ENCODE data around the gene FBXW7.

The FBXW7 gene

DNA sequence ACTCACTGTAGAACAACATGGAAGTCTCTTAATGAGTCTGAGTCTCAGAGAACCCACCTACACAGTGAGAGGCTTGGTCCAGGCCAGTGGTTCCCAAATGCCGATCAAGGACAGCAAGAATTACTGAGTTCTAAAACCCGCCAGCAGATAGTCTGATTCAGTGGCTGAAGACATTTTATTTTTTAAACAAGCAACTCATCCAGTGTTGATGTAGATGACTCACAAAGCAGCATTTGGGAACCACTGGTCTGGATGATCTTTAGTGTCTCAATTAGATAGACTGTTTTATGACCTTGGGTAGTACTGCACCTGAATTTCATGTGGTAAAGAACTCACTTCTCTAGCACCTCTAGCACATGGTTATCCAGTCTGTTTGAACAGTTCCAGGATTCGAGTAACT is 193.6 kb downstream of the FBXW7 start:
- no peak for TF ChIP-seq TCF12 (IDR thresholded peaks at IDR 0.05; ENCODE audit: low read depth)
- no peak for TF ChIP-seq FOXM1 (IDR thresholded peaks at IDR 0.05; ENCODE audit: borderline replicate concordance, low read depth)
- TF ChIP-seq TAF1 (IDR thresholded peaks at IDR 0.05; ENCODE audit: low read depth): no peak
- TF ChIP-seq CEBPB (IDR thresholded peaks at IDR 0.05): no peak
- TF ChIP-seq, protein P1, sequence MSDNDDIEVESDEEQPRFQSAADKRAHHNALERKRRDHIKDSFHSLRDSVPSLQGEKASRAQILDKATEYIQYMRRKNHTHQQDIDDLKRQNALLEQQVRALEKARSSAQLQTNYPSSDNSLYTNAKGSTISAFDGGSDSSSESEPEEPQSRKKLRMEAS (IDR thresholded peaks at IDR 0.05): no peak
- TF ChIP-seq ZBTB7A (IDR thresholded peaks at IDR 0.05; ENCODE audit: low read depth): no peak
- no peak for TF ChIP-seq NFIC (IDR thresholded peaks at IDR 0.05)
- TF ChIP-seq YY1 (IDR thresholded peaks at IDR 0.05; ENCODE audit: low read depth): no peak
- TF ChIP-seq EP300 (IDR thresholded peaks at IDR 0.05; ENCODE audit: borderline replicate concordance): no peak
- no peak for TF ChIP-seq RAD21 (IDR thresholded peaks at IDR 0.05; ENCODE audit: low read depth)
- no peak for TF ChIP-seq EGR1 (IDR thresholded peaks at IDR 0.05)
- TF ChIP-seq, protein P2, sequence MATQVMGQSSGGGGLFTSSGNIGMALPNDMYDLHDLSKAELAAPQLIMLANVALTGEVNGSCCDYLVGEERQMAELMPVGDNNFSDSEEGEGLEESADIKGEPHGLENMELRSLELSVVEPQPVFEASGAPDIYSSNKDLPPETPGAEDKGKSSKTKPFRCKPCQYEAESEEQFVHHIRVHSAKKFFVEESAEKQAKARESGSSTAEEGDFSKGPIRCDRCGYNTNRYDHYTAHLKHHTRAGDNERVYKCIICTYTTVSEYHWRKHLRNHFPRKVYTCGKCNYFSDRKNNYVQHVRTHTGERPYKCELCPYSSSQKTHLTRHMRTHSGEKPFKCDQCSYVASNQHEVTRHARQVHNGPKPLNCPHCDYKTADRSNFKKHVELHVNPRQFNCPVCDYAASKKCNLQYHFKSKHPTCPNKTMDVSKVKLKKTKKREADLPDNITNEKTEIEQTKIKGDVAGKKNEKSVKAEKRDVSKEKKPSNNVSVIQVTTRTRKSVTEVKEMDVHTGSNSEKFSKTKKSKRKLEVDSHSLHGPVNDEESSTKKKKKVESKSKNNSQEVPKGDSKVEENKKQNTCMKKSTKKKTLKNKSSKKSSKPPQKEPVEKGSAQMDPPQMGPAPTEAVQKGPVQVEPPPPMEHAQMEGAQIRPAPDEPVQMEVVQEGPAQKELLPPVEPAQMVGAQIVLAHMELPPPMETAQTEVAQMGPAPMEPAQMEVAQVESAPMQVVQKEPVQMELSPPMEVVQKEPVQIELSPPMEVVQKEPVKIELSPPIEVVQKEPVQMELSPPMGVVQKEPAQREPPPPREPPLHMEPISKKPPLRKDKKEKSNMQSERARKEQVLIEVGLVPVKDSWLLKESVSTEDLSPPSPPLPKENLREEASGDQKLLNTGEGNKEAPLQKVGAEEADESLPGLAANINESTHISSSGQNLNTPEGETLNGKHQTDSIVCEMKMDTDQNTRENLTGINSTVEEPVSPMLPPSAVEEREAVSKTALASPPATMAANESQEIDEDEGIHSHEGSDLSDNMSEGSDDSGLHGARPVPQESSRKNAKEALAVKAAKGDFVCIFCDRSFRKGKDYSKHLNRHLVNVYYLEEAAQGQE (IDR thresholded peaks at IDR 0.05; ENCODE audit: low read depth): no peak
- no peak for TF ChIP-seq CREB1 (IDR thresholded peaks at IDR 0.05; ENCODE audit: low read depth)
- TF ChIP-seq, protein P3, sequence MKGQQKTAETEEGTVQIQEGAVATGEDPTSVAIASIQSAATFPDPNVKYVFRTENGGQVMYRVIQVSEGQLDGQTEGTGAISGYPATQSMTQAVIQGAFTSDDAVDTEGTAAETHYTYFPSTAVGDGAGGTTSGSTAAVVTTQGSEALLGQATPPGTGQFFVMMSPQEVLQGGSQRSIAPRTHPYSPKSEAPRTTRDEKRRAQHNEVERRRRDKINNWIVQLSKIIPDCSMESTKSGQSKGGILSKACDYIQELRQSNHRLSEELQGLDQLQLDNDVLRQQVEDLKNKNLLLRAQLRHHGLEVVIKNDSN (IDR thresholded peaks at IDR 0.05): no peak

DNA sequence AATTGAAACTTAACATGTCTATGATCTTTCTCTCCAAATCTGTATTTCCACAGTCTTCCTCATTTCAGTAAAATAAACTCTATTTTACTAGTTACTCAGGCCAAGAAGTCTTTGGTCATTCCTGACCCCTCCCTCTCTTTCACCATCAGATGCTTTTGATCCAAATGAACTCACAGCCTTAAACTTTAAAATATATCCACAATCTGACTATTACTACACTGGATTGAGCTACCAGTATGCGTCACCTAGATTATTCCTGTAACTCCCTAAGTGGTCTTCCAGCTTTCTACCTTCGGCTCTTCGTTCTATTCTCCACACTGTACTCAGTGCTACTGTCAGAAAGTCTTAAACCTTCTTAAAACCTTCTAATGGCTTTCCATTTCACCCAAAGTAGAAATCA is 195.1 kb downstream of the FBXW7 start:
- TF ChIP-seq, protein P3 (IDR thresholded peaks at IDR 0.05): no peak
- no peak for TF ChIP-seq CEBPB (IDR thresholded peaks at IDR 0.05)

DNA sequence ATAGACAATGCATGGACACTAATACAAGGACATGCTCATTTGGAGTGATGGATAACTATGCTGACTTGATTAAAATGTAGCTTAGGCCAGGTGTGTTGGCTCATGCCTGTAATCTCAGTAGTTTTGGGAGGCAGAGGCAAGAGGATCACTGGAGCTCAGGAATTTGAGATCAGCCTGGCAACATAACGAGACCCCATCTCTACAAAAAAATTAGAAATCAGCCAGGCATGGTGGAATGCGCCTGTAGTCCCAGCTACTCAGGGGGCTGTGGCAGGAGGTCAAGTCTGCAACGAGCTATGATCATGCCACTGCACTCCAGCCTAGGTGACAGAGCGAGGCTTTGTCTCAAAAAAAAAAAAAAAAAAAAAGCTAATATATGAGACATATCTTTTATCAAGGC is 196.3 kb downstream of the FBXW7 start:
- no peak for TF ChIP-seq TAF1 (IDR thresholded peaks at IDR 0.05; ENCODE audit: low read depth)
- no peak for TF ChIP-seq RAD21 (IDR thresholded peaks at IDR 0.05; ENCODE audit: low read depth)
- TF ChIP-seq NFIC (IDR thresholded peaks at IDR 0.05): no peak
- no peak for TF ChIP-seq TEAD4 (IDR thresholded peaks at IDR 0.05)
- TF ChIP-seq ZBTB7A (IDR thresholded peaks at IDR 0.05; ENCODE audit: low read depth): no peak

DNA sequence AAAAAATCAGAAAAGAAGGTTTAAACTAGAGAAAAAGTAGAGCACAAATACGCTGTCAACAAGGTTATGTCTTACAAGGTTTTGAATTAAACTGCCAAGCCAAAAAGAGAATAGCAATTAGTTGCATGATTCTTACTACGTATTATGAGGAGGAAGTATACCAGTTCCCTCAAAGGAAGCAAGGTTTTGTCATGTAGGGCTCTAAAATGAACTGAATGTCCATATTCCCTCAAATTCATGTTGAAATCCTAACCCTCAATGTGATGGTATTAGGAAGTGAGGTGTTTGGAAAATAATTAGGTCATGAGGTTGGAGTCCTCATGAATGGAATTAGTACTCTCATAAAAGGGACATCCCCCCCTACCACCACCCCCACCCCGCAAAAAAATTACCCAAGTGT is 201.0 kb downstream of the FBXW7 start:
- TF ChIP-seq TEAD4 (IDR thresholded peaks at IDR 0.05) (no peak), TAF1 (IDR thresholded peaks at IDR 0.05; ENCODE audit: low read depth) (no peak), CREB1 (IDR thresholded peaks at IDR 0.05; ENCODE audit: low read depth) (no peak), EGR1 (IDR thresholded peaks at IDR 0.05) (no peak), FOXM1 (IDR thresholded peaks at IDR 0.05; ENCODE audit: borderline replicate concordance, low read depth) (no peak), YY1 (IDR thresholded peaks at IDR 0.05; ENCODE audit: low read depth) (no peak), ZBTB7A (IDR thresholded peaks at IDR 0.05; ENCODE audit: low read depth) (no peak), EP300 (IDR thresholded peaks at IDR 0.05; ENCODE audit: borderline replicate concordance) (no peak), RAD21 (IDR thresholded peaks at IDR 0.05; ENCODE audit: low read depth) (no peak), NFIC (IDR thresholded peaks at IDR 0.05) (no peak), CEBPB (IDR thresholded peaks at IDR 0.05) (no peak), TCF12 (IDR thresholded peaks at IDR 0.05; ENCODE audit: low read depth) (no peak)
- TF ChIP-seq, protein P3 (IDR thresholded peaks at IDR 0.05): no peak
- TF ChIP-seq, protein P1 (IDR thresholded peaks at IDR 0.05): no peak
- TF ChIP-seq, protein P2 (IDR thresholded peaks at IDR 0.05; ENCODE audit: low read depth): no peak

DNA sequence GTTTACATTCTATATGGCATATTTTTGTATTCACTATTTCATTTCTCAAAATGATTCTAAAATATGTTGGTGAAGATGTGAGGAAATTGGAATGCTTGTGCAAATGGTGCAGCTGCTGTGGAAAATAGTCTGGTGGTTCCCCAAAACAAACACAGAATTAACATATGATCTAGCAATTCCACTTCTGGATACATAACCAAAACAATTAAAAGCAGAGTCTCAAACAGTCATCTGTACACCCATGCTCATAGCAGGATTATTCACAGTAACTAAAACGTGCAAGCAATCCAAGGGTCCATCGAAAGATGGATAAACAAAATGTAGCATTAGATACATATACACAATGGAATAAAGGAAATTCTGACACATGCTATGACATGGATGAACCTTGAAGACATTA is 204.8 kb downstream of the FBXW7 start:
- TF ChIP-seq EGR1 (IDR thresholded peaks at IDR 0.05) (no peak), TCF12 (IDR thresholded peaks at IDR 0.05; ENCODE audit: low read depth) (no peak), TEAD4 (IDR thresholded peaks at IDR 0.05) (no peak), TAF1 (IDR thresholded peaks at IDR 0.05; ENCODE audit: low read depth) (no peak), RAD21 (IDR thresholded peaks at IDR 0.05; ENCODE audit: low read depth) (no peak), CREB1 (IDR thresholded peaks at IDR 0.05; ENCODE audit: low read depth) (no peak), CEBPB (IDR thresholded peaks at IDR 0.05) (no peak)
- TF ChIP-seq, protein P3 (IDR thresholded peaks at IDR 0.05): no peak
- TF ChIP-seq, protein P2 (IDR thresholded peaks at IDR 0.05; ENCODE audit: low read depth): no peak
